GM15510 (cell line): Measurements from ENCODE around the gene TBC1D24.

Source experiments
- POLR2A ChIP-seq: IDR thresholded peaks from 3 replicates; pipeline ENCODE4 v1.6.1; 2011; ENCODE audit warnings: borderline replicate concordance; ENCODE audit not compliant: insufficient read length; ENCODE audit errors: extremely low read depth

The TBC1D24 gene

GRCh38 chr16:2512735-2513404 lies 37.9 kb downstream of the TBC1D24 start:
- no peak for TF ChIP-seq POLR2A

- TF ChIP-seq POLR2A: peak; percentile 86
These were observed 38.7 kb downstream of the TBC1D24 start, which contains the start of gene ATP6V0C for GRCh38 chr16:2513405-2514332. ATP6V0C (plus strand) TSS chr16:2513952; CDS start chr16:2514104, 152 bp downstream.

GRCh38 chr16:2514333-2515179 lies 39.6 kb downstream of the TBC1D24 start:
- no peak for TF ChIP-seq POLR2A

GRCh38 chr16:2515180-2515851 lies 40.4 kb downstream of the TBC1D24 start:
- TF ChIP-seq POLR2A: no peak

GRCh38 chr16:2516391-2517240 lies 41.7 kb downstream of the TBC1D24 start:
- no peak for TF ChIP-seq POLR2A

- no peak for TF ChIP-seq POLR2A
These were observed 43.2 kb downstream of the TBC1D24 start for GRCh38 chr16:2517954-2518605.

GRCh38 chr16:2518823-2519710 lies 44.1 kb downstream of the TBC1D24 start:
- no peak for TF ChIP-seq POLR2A

- no peak for TF ChIP-seq POLR2A
These were observed 44.8 kb downstream of the TBC1D24 start for GRCh38 chr16:2519711-2520080.

GRCh38 chr16:2520097-2520783 lies 45.3 kb downstream of the TBC1D24 start, which contains the start of gene AMDHD2:
AMDHD2 (plus strand) TSS chr16:2520371; CDS start chr16:2520459, 88 bp downstream.
- peak; percentile 67 for TF ChIP-seq POLR2A

GRCh38 chr16:2520784-2521531 lies 46.0 kb downstream of the TBC1D24 start:
- no peak for TF ChIP-seq POLR2A

- TF ChIP-seq POLR2A: no peak
These were observed 48.9 kb downstream of the TBC1D24 start for GRCh38 chr16:2523801-2524231.
